RPMI7951 (cell line): ENCODE measurements around the gene TPST2. TPM values are rescaled to one million over a fixed set of nuclear protein-coding genes. Genes with fewer than 3 reads are reported as not detected.
A peak's percentile ranks its signal among the peaks of the same experiment; 100 is the strongest.
"Not testable (repeated sequence)": the region's sequence is repeated elsewhere in the genome, so short reads cannot be mapped to it uniquely, and the experiment has no call there.

Experiments used
- DNase-seq: peaks from one replicate; pipeline ENCODE4 v3.0.0-alpha.2; 2012; ENCODE audit warnings: low read depth
- total RNA-seq: library from RNA; depleted of rRNA; stranded (reverse); fragments of >200 nt; shearing (Covaris generic); gene quantifications from 2 replicates; pipeline ENCODE4 v1.2.3, GENCODE V29; 2014; rRNA removed

TPST2 gene
- total RNA-seq = 50.8 and 54.2 TPM in 2 replicates

DNA sequence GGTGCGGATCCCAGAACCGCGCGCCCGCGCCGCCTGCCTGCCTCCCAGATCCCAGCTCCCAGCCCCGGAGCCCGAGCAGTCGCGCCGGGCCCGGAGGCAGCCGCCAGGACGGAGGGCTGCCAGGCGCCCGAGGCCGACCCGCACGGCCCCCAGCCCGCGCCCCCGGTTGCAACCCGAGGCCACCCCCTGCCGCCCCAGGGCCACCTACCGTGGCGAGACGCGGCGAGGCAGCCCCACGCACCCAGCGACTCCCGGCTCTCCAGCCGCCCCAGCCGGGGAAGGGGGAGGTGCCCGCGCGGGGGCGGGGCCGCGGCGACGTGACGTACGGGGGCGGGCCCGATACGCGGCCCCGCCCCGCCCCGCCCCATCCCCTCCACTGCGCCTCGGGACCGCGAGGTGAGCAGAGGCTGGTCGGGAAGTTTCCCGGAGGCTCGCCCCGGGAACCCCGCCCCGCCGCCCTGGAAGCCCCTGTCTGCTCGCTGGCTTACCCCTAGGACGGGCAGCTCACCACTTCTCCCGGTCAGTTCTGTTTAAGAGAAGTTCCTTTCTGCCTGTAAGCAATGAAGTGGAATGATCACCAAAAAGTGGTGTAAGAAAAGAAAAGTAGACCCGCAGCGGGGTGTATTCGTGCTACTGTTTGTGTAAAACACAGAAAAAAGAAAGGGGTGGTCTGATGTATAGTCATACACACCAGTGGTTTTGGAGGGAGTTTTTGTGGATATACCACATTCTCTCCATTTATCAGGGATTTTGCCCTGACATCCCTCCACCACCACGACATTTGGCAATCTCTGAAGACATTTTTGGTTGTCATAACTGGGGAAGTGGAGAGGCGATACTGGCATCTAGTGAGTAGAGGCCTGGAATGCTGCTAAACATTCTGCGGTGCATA, at the start of gene TPST2:
Gene TPST2, minus strand, starts transcription at position 288 of the 892 bp plus-strand sequence. CDS start 48,502 bp downstream, outside the sequence.
- DNase-seq = peak; percentile 75

DNA sequence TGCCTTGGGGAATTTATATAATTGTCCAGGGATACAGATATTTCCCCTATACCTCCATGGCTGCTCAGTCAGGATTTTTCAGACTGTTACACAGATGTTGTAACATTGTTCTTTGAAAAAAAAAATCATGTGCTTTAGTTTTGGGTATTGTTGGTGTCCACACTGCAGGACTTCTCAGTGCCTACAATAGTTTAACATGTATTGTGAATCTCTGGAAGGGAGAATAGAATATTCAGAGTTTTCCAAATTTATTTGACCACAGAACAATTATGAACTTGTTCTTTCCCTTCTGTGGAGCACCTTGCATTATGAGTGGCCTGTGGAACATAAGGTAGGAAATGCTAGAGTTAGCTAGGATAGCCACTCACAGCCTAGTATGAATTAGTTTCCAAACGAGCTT, 46.4 kb upstream of the TPST2 start:
- no peak for DNase-seq

DNA sequence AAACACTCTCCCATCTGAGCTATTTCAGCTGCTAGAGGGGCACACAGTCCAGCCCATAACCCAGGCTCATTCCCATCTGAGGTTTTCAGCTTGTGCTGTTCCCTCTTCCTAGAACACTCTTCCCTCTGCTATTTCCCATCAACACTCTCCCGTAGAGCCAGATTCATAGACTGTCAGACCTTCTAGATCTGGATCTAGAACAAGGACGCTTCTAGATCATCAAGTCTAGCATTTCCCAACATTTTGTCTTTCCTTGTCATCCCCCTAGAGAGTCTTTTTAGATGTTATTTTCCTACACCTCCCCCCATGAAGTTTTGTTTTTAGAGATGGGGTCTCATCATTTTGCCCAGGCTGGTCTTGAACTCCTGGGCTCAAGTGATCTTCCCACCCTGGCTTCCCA, 45.2 kb upstream of the TPST2 start:
- no peak for DNase-seq

DNA sequence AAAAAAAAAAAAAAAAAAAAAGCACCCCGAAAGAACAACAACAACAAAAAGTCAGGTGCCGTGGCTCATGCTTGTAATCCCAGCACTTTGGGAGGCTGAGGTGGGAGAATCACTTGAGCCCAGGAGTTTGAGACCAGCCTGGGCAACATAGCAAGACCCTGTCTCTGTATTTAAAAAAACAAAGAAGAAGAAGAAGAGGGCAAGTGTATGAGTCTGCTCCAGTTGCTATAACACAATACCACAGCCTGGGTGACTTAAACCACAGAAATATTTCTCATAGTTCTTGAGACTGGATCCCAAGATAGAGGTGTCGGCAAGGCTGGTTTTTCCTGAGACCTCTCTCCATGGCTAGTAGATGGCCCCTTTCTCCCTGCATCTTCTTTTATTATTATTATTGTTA, 44.3 kb upstream of the TPST2 start:
- no peak for DNase-seq

DNA sequence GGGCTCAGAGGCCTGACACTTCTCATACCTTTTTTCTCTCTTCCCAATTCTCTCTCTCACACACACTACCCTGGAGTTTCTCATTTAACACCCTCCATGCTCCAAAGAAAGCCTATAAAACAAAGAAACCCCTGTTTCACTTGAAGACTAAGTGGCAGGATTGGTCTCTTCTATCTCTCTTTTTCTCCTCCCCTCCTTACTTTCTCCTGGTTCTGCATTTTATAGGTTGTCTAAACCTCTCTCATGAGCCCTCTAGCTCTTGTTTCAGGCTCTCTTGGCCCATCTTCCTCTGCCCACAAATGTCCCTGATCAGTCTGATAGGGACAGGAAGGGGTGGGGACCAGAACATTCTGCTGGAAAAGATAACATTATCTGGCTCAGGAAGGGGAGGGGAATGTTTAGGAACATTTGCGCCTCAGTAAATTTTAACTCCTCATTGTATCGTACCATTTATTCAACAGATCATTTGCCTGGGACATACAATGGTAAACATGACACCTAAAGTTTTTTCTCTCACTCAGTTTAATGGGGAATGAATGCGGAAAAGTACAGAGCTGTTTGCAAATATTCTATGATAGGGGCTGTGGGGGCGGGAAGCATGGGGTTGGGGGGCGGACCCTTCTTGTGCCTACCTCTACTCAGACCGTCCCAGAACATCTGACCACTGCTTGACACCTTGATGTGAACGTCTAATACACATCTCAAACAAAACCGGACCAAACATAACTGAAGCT, 42.7 kb upstream of the TPST2 start:
- no peak for DNase-seq

DNA sequence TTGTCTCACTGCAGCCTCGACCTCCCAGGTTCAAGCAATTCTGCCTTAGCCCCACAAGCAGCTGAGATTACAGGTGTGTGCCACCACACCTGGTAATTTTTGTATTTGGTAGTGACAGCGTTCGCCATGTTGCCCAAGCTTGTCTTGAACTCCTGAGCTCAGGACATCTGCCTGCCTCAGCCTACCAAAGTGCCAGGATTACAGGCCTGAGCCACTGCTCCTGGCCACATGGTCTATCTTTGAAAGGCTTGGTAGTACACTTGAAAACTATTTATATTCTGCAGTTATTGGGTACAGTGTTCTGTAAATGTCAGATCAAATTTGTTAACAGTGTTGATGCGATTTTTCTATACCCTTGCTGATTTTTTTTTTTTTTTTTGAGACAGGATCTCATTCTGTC, 41.4 kb upstream of the TPST2 start:
- DNase-seq = no peak

DNA sequence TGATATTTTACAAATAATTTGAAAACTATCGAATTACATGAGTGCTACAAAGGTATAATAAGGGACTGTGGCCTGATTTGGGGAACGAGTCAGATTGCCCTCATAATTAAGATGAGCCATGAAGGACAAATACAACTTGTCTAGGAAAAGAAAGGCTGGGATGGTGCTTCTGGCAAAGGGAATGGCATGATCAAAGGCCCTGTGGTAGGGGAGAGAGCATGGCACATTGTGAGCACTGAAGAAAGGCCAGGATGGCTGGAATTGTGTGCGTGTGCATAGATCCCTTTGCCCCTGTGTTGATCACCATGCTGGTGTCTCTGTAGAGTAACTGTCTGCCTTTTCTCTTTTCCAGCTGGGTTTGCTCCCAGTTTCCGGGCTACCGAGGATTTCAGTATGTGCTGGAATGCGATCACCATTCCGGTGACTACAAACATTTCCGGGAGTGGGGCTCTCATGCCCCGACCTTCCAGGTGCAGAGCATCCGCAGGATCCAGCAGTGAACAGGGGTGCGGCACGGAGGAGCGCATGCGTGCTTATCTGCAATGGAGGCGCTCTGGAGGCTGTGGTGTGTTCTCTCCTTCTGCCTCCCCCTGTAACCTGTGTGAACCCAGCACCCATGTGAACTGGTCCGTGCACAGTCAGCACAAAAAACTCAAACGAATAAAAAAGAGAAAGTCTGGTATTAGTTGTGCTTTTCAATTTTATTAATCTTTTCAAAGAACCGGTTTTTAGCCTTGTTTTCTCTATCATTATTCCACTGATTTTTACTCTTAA, 40.2 kb upstream of the TPST2 start:
- no peak for DNase-seq

DNA sequence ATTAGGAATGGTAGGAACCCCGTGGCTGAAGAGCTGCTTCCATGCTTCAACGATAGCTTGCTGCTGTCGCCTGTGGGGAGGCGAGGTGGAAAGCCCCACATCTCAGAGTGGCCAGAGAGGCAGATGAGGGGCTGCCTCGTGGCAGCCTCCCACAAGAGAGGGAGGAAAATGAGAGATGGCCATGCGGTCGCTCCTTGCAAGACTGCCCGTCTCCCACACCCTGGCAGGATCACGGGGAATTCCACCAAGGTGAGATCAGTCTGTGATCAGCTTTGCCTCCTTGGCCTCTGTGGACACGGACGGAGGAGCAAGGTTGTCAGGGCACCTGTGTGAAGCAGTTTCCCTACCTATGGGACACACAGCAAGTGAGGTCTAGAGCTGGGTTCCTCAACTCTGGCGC, 34.9 kb upstream of the TPST2 start:
- no peak for DNase-seq

DNA sequence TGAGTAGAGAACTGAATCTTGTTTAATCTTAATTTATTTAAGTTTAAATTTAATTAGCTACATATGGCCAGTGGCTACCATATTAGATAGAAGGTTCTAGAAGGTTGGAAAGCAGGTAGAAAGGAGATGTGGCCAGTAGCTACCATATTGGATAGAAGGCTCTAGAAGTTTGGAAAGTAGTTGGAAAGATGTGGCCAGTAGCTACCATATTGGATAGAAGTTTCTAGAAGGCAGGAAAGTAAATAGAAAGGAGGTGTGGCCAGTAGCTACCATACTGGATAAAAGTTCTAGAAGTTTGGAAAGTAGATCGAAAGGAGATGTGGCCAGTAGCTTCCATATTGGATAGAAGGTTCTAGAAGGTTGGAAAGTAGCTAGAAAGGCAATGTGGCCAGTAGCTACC, 34.1 kb upstream of the TPST2 start:
- no peak for DNase-seq

DNA sequence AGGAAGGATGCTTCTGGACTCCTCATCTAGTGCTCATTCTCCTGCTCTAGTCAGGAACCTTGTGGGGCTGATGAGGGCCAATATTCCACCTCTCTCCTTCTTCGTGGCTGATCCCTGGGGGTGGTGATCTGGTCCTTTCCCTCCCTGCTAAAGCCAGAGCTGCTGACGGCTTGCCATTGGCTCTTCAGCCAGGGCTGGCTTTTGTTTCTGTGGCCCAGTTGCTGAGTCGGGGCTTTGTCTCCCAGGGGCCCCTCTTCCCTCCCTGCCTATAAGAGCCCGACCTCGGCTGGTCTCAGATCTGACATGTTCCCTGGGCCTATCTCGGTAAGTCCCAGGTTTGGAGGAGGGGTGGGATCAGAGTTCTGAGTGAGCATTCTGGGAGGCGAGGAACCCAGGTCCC, 31.7 kb upstream of the TPST2 start, which contains the start of gene CRYBA4:
Gene CRYBA4, plus strand, starts transcription at position 301 of the 400 bp plus-strand sequence. CDS start 634 bp downstream, outside the sequence.
- DNase-seq = no peak

DNA sequence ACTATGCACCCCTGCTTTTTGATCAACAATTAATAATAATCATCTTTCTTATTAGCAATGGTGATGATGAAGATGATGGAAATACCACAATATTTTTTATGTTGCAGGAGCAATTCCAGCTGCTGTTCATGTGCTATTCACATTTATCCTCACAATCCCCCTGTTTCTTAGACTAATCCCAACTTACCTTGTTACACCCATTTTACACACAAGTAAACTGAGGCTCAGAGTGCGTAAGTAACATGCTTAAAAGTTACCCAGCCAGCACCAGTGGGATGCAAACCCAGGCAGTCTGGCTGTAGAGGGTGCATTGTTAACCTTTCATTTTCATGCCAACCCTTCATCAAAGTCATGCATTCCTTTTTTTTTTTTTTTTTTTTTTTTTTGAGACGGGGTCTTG, 30.3 kb upstream of the TPST2 start:
- no peak for DNase-seq

DNA sequence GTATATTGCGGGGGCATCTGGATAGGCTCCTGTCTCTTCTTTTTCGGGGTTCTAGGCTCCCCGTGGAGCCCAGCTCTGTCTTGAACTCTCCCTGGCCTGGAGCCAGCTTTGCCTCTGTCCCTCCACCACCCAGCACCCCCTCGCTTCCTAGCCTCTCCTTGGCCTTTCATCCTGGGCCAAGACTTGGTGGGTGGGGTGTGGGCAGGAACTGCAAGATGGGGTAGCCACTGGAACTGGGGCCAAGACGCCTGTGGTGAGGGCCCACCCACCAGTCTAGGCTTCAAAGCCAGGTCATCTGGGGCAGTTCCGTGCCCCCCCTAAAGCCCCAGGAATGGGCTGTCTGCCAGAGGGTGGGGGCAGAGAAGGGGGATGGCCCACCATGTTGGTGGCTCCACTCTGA, 29.6 kb upstream of the TPST2 start:
- DNase-seq = peak; percentile 31

DNA sequence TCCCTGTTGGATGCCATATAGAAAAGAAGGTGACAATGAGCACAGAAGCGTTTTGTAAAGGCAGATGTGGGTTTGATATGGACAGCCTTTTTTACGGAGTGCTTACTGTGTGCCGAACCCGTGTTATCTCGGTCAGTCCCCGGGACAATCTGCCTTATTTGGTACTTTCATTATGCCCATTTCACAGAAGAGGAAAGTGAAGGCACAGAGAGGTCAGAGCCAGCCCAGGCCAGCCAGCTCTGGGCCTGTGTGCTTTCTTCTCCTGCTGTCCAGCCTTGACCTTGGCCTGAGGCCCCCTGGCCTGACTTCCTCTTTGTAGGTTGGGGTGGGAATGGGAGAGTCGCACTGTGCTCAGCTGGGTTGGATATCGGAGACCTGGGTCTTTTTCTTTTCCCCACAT, 28.5 kb upstream of the TPST2 start:
- DNase-seq = no peak

DNA sequence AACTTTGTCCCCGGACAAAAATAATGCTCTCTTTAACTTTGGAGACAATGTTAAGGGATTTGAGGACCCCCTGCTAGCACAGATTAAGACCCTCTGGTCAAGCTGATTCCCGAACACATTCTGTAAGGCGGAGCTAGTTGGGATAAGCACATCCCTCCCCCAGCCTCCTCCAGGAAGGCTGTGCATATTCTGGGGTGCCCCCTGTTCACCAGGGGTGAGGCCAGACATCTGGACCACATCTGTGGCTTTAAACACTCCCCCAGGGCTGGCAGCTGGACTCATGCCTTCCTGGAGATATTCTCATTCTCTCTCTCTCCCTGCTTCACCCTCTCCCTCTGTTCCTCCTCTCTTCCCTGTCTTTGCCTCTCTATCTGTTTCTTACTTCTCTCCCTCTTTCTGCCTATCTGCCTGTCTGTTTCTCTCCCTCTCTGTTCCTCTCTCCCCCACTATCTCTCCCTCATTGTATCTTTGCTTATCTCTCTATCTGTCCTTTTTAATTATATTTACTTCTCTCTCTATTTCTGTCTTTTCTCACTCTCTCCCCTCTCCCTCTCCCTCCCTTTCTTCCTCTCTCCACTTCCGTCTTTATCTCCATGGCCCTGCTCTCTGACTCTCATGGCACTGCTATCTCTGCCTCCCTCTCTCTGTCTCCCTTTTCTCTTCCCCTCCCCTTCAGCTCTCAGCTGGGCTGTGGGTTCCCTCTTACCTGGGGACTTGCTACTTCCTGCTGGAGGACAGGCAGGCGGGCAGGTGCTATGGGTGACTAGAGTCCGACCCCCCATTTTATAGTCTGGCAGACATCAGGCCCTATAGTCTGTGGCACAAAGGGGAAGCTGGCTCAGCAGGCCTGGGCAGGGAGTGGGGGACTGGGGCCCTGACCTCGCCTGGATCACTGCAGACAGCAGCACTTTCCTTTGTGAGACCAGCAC, 27.6 kb upstream of the TPST2 start, which contains the start of gene CRYBB1:
Gene CRYBB1, minus strand, starts transcription at position 757 of the 929 bp plus-strand sequence. CDS start 1,708 bp downstream, outside the sequence.
- DNase-seq = peak; percentile 81

DNA sequence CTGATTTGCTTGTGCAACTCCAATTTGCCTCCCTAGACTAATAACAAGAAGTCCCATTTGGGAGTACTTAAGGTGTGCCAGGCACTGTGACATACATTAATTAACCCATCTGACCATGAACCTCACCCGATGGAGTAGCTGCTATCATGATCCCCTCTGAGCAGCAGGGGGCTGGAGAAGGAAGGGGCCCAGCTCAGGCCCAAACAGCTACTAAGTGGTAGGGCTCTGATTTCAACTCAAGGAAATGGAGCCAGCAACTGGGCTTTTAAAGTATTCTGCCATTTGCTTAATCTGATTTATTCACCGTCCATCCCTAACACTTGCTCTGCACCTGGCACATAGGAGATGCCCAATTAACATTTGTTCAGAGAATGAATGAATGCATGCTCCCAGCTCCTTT, 26.7 kb upstream of the TPST2 start:
- DNase-seq = no peak

DNA sequence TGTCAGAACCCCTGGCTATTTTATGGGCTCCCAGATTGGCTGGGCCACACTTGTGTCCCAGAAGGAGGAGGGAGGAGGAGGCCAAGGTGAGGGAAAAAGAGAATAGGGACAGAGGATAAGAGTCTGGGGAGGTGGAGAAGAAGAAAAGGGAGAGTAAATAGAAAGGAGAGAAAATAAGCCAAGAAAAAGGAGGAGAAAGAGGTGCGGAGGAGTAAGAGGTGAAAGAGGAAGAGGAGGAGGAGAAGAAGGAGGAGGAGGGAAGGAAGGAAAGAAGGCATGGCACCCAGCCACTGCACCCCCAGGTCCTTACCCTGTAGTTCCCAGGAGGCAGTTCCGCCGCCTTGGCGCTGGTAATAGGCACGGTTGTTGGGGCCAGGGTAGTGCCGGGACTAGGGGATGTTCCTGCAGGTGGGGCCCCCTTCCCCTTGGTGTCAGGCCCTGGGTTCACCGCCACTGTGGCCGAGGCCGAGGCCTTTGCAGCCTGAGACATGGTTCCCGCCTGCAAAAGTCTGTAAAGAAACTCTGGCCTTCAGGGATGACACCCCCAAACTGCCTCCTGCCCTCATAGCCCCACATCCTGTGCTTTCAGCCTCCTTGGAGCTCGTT, 26.0 kb upstream of the TPST2 start:
- no peak for DNase-seq

DNA sequence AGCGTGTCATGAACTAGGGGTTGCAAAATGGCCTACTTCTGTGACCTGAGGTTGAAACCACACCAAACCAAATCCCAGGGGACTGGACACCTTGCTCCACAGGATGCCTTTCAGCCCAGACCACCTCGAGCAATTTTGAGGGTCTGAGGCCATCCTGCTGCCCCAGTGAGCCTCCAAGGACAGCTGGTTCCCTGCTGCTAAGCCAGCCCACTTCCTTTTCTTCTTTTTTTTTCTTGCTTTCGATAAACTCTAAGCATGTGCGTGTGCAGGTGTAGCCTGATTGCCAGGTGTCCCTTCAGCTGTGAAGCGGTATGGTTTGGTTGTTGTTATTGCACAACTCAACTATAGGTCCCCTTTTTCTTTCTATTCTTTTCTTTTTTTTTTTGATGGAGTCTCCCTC, 25.2 kb upstream of the TPST2 start:
- no peak for DNase-seq

DNA sequence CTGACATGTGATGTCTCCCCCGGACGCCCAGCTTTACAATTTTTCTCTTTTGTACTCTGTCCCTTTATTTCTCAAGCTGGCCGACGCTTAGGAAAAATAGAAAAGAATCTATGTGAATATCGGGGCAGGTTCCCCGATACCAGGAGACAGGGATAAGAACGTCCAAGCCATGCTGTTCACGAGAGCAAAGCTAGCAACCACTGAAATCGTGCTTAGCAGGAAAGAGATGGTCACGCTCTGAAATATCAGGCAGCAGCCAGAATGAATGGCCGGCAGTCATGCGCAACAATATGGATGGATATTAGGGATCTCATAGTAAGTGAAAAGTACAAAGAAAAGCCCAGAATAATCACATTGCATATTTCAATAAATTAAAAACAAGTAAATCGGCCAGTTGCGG, 24.4 kb upstream of the TPST2 start:
- DNase-seq = no peak

DNA sequence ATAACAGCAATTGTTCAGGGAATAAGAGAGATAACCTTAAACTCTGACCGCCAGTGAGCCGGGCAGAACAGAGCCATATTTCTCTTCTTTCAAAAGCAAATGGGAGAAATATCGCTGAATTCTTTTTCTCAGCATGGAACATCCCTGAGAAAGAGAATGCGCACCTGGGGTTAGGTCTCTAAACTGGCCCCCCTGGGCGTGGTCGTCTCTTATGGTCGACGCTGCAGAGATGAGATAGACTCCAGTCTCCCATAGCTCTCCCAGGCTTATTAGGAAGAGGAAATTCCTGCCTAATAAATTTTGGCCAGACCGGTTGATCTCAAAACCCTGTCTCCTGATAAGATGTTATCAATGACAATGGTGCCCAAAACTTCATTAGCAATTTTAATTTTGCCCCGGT, 23.8 kb upstream of the TPST2 start:
- not testable (repeated sequence) for DNase-seq

DNA sequence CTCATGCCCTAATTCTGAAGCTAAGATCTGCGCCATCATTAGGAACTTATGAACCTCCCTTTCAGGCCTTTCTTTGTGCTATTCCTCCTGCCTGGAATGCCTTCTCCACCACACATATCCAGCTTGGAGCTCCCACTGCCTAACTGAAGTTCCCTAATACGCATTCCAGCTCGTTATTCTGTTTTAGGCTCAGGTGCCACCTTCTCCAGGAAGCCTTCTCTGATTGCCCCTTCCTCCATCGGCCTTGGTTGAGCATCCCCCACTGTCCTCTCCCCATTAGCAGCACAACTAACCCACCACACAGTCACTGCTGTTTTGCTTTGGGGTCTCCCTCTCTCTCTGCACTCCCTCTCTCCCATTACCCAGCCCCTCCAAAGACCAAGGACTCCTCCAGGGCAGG, 22.7 kb upstream of the TPST2 start:
- DNase-seq = no peak
